HG03280 (cell line): Measurements from ENCODE around the gene POU2AF1.

Experiments
- ATAC-seq: cut with Tn5 transposase; IDR thresholded peaks from one replicate; pipeline ENCODE4 v1.9.1; 2021; ENCODE audit warnings: mild to moderate bottlenecking, moderate library complexity; ENCODE audit not compliant: unreplicated experiment

Gene POU2AF1

DNA sequence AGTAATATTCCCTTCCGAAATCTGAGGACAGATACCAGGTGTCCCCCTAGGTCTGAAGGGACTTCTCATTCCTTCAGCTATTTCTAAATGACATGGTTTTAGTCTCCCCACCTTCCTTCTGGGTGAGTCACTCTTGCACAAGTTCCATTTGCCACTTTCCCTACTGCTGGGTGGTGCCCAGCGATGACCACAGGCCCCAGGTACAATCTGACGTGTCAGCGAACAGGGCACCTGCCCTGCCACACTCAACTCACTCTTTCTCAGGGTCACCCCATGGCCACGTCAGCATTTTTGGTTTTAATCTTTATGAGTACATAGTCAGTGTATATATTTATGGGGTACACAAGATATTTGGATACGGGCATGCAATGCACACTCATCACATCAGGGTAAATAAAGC lies 17.2 kb downstream of the POU2AF1 start:
- ATAC-seq = no peak

GRCh38 chr11:111361052-111361801 lies 17.8 kb downstream of the POU2AF1 start:
- no peak for ATAC-seq

GRCh38 chr11:111360150-111361043 lies 18.7 kb downstream of the POU2AF1 start:
- no peak for ATAC-seq

GRCh38 chr11:111359223-111360149 lies 19.6 kb downstream of the POU2AF1 start:
- ATAC-seq = no peak

DNA sequence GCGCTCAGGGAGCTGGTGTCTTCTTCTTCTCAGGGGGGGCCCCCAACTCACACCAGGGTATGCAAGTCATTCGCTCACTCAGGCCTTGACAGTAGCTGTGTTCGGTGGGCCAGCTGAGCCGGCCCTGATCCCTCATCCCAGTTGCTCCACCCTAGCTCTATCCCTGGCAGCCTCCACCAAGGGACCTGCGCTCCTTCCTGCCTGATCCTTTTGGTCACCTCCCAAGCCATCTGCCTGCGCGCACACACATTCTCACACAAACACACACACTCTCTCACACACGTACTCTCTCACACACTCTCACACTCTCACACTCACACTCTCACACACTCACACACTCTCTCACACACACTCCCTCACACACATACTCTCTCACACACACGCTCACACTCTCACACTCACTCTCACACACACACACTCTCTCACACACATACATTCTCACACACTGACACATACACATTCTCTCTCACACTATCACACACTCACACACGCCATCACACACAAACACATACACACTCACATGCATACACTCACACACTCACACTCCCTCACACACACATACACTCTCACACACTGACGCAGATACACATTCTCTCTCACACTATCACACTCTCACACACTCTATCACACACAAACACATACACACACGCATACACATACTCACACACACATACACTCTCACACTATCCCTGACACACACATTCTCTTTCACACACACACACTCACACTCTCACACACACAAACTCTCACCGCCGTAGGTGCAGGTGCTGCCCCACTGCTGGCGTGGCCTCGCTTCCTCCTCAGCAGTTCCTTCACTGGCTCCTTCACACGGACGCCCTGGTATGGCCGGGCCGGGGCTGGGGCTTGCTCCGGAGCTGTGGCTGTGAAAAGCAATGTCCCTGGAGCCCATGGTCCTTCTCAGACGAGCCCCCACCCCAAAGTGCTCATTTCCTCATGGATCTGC lies 20.8 kb downstream of the POU2AF1 start:
- ATAC-seq = no peak

- no peak for ATAC-seq
Measured at GRCh38 chr11:111357150-111358037, 21.7 kb downstream of the POU2AF1 start.

GRCh38 chr11:111356660-111357048 lies 22.4 kb downstream of the POU2AF1 start:
- no peak for ATAC-seq

DNA sequence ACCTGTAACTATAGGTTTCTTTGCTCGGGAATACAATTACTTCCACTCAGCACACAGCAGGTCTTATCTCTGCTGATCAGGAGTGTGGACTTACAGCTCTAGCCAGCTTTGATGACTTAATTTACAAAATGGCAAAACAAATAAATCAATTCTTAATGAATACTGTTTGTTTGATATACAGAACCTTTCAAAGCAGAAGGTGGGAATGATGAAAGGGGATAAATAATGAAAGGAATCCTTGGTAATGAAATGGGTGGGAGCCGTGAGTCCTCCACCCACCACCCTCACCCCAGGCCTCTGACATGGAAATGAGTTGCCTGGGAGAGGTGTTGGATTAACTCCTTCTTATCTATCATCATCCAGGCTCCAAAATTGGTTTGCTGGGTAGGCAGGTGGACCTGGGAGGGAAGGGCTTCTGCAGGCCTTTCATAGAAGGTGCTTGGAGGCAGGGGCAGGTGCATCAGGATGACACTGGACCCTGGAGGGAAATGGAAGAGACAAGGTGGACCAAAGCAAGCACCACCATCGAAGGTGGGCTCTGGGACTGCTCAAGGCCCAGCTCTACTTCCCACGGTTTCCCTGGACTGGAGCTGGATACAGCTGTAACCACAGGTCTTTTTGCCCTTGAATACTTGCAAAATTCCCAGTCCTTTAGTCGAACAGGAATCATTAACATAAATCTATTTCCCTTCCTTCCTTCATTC lies 23.0 kb downstream of the POU2AF1 start:
- ATAC-seq = no peak

- ATAC-seq = no peak
Measured at GRCh38 chr11:111355101-111355500, 24.0 kb downstream of the POU2AF1 start.

- no peak for ATAC-seq
Measured at GRCh38 chr11:111354601-111354891, 24.5 kb downstream of the POU2AF1 start.

- no peak for ATAC-seq
Measured at GRCh38 chr11:111353776-111354600, 25.1 kb downstream of the POU2AF1 start.

DNA sequence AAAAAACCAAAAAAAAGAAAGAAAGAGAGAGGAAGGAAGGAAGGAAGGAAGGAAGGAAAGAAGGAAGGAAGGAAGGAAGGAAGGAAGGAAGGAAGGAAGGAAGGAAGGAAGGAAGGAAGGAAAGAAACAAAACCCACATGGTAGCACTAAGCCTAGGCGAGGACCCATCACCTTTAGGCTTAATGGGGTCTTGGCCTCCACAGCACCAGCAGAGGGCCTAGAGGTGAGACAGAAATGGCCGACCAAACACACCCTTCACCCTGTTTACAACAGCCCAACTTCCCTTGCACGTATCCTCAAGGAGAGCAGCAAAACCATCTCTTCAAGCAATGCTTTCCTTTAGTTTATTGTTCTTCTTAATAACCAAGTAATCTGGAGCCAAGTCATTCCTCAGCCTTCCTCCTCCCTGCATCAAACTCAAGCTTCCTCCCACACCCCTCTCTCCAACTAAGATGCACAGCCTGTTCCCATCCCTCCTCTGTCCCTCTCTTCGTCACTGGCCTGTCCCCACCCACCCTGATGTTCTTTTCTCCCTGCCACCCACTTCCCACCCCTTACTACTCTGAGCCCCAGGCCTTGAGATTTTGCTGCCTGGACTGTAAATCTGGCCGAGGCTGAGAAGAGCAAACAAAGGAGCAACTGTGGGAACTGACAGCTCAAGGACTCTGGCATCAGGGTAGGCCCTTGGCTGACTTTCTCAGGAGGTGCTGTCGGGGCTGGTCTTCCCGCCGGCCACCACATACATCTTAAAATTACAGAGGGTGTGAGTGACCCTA lies 26.0 kb downstream of the POU2AF1 start:
- no peak for ATAC-seq

DNA sequence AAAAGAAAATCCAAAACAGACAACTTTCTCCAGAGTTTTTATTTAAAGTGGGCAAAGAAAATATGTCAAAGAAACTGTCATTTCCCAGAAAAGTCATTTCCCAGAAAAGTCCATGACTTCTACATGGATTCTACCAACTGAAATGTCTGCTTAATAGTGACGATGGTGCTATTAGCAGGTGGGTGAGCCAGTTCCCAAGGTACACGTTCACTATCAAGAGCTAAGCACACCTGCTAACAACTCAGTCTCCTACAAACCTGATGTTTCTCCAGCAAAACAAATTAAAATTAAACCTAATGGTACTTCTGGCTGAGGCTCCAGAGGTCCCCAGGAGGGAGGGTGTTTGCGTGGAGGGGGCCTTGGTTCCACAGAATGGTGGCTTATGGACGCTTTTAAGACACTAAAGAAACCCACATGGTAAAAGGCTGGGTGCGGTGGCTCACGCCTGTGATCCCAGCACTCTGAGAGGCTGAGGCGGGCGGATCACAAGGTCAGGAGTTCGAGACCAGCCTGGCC lies 26.8 kb downstream of the POU2AF1 start:
- ATAC-seq = no peak

DNA sequence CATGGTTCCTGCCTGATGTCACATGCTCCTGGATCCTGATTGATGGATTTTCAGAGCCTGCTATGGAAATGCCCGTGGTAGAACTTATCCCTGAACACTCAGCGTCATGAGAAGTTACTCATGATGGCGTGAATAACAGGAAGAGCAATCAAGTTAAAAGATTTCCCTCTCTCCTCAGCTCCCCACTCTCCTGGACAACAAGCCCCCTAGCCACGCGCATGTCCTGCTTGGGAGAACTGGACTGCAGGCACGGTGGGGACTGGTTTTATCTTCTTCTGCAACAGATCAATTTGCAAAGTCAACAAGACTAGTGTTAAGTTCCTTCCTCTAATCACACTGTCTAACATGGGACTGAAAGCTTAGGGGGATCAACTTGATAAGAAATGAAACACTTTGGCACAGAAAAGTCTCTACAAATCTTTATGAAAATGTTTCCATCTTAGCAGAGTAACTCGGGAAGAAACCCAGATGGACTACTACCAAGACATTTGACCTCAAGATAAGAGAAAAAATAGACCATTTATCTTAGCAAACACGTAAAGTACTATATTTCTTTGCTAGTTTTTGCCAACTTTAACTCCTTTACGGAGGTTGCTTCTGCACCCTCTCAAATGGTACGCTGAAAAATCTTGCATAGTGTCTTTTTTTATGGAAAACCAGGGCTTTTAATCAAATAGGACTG lies 27.6 kb downstream of the POU2AF1 start:
- ATAC-seq = no peak

DNA sequence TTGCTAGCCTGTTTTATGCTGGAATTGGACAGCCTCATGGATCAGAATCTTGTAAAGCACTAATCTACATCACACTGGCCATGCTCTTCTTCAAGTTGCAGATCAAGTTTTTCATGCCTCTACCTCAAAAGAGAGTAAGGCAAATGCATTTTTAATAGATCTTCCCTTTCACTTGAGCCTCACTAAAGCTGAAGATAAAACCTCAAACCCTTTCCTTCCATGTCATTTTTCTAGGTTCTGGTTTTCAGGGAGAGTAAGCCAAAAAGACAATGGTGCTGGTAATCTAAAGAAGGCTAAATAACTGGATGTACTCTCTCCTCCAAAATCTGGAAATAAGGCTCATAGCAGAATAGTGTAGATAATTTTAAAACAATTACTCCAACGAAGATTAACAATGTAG lies 28.3 kb downstream of the POU2AF1 start:
- ATAC-seq = no peak

GRCh38 chr11:111349191-111349695 lies 29.8 kb downstream of the POU2AF1 start:
- ATAC-seq = no peak
